Liver (tissue), 3 donors: ENCODE measurements around the gene FCER1A.

ENCODE experiments used
- FOXA1 ChIP-seq: IDR thresholded peaks from 2 replicates; pipeline ENCODE4 v1.6.1; 2016; ENCODE audit warnings: antibody characterized with exemption
- GABPA ChIP-seq, 2 donors: IDR thresholded peaks in 1 of 2; conservative IDR thresholded peaks in 1 of 2; 2 replicates each; pipeline ENCODE4 v1.6.1; 2016; ENCODE audit warnings: antibody characterized with exemption in 2 of 2, mild to moderate bottlenecking in 1 of 2, moderate library complexity in 1 of 2
- MAX ChIP-seq: IDR thresholded peaks from 2 replicates; pipeline ENCODE4 v1.6.1; 2016; ENCODE audit warnings: antibody characterized with exemption
- RAD21 ChIP-seq, 2 donors: IDR thresholded peaks; 2 replicates each; pipeline ENCODE4 v1.6.1; 2016; ENCODE audit warnings: antibody characterized with exemption in 2 of 2, mild to moderate bottlenecking in 2 of 2
- SP1 ChIP-seq: IDR thresholded peaks from 2 replicates; pipeline ENCODE4 v1.6.1; 2018; ENCODE audit warnings: antibody characterized with exemption, mild to moderate bottlenecking
- TF ChIP-seq, protein P1 (sequence below): fragments of 150-350 bp; IDR thresholded peaks from 2 replicates; pipeline ENCODE4 v1.5.1; 2017; ENCODE audit warnings: improper control_type of control experiment, low read depth, low read length; ENCODE audit not compliant: missing input control
- TF ChIP-seq, protein P2 (sequence below): IDR thresholded peaks from 2 replicates; pipeline ENCODE4 v1.6.1; 2016; ENCODE audit warnings: antibody characterized with exemption, mild to moderate bottlenecking
- TF ChIP-seq, protein P3 (sequence below): IDR thresholded peaks from 2 replicates; pipeline ENCODE4 v1.6.1; 2016; ENCODE audit warnings: antibody characterized with exemption
- TF ChIP-seq, protein P4 (sequence below): IDR thresholded peaks from 2 replicates; pipeline ENCODE4 v1.6.1; 2016; ENCODE audit warnings: antibody characterized with exemption
- donor health status: healthy.
- donor health status: healthy.

DNA sequence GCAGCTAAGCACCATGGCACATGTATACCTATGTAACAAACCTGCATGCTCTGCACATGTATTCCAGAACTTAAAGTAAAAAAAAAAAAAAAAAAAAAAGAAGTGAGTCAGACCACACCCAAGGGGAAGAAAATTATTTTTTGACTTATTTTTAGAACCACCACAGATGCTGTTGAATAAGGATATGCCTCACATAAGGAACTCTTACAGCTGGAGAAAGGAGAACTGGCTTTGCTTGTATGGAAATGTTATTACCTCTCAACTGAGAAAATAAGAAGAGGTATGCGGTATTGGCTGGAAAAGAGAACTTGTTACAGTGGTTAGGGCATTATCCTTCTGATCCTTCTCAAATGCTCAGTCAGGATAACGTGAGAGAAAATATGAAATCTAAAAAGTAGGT is 27.5 kb upstream of the FCER1A start:
- TF ChIP-seq, protein P1, sequence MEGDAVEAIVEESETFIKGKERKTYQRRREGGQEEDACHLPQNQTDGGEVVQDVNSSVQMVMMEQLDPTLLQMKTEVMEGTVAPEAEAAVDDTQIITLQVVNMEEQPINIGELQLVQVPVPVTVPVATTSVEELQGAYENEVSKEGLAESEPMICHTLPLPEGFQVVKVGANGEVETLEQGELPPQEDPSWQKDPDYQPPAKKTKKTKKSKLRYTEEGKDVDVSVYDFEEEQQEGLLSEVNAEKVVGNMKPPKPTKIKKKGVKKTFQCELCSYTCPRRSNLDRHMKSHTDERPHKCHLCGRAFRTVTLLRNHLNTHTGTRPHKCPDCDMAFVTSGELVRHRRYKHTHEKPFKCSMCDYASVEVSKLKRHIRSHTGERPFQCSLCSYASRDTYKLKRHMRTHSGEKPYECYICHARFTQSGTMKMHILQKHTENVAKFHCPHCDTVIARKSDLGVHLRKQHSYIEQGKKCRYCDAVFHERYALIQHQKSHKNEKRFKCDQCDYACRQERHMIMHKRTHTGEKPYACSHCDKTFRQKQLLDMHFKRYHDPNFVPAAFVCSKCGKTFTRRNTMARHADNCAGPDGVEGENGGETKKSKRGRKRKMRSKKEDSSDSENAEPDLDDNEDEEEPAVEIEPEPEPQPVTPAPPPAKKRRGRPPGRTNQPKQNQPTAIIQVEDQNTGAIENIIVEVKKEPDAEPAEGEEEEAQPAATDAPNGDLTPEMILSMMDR, result no peak
- TF ChIP-seq RAD21 (IDR thresholded peaks at IDR 0.05), result no peak
- TF ChIP-seq, protein P2, sequence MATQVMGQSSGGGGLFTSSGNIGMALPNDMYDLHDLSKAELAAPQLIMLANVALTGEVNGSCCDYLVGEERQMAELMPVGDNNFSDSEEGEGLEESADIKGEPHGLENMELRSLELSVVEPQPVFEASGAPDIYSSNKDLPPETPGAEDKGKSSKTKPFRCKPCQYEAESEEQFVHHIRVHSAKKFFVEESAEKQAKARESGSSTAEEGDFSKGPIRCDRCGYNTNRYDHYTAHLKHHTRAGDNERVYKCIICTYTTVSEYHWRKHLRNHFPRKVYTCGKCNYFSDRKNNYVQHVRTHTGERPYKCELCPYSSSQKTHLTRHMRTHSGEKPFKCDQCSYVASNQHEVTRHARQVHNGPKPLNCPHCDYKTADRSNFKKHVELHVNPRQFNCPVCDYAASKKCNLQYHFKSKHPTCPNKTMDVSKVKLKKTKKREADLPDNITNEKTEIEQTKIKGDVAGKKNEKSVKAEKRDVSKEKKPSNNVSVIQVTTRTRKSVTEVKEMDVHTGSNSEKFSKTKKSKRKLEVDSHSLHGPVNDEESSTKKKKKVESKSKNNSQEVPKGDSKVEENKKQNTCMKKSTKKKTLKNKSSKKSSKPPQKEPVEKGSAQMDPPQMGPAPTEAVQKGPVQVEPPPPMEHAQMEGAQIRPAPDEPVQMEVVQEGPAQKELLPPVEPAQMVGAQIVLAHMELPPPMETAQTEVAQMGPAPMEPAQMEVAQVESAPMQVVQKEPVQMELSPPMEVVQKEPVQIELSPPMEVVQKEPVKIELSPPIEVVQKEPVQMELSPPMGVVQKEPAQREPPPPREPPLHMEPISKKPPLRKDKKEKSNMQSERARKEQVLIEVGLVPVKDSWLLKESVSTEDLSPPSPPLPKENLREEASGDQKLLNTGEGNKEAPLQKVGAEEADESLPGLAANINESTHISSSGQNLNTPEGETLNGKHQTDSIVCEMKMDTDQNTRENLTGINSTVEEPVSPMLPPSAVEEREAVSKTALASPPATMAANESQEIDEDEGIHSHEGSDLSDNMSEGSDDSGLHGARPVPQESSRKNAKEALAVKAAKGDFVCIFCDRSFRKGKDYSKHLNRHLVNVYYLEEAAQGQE, result no peak
- TF ChIP-seq MAX, result no peak
- TF ChIP-seq SP1, result no peak
- no peak for TF ChIP-seq FOXA1
- no peak for TF ChIP-seq GABPA (IDR thresholded peaks at IDR 0.05 in 1 of 2, conservative IDR thresholded peaks at IDR 0.05 in 1 of 2)
- TF ChIP-seq, protein P3, sequence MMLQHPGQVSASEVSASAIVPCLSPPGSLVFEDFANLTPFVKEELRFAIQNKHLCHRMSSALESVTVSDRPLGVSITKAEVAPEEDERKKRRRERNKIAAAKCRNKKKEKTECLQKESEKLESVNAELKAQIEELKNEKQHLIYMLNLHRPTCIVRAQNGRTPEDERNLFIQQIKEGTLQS, result no peak
- TF ChIP-seq, protein P4, sequence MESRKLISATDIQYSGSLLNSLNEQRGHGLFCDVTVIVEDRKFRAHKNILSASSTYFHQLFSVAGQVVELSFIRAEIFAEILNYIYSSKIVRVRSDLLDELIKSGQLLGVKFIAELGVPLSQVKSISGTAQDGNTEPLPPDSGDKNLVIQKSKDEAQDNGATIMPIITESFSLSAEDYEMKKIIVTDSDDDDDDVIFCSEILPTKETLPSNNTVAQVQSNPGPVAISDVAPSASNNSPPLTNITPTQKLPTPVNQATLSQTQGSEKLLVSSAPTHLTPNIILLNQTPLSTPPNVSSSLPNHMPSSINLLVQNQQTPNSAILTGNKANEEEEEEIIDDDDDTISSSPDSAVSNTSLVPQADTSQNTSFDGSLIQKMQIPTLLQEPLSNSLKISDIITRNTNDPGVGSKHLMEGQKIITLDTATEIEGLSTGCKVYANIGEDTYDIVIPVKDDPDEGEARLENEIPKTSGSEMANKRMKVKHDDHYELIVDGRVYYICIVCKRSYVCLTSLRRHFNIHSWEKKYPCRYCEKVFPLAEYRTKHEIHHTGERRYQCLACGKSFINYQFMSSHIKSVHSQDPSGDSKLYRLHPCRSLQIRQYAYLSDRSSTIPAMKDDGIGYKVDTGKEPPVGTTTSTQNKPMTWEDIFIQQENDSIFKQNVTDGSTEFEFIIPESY, result no peak
